Measurements from ENCODE around the gene SEC24D.

- TF ChIP-seq CTCF (IDR thresholded peaks at IDR 0.05; ENCODE audit: low read depth, low read length) (no peak), POLR2A (IDR thresholded peaks at IDR 0.05; ENCODE audit: extremely low read depth, insufficient read length) (no peak)
Observed at GRCh38 chr4:118816538-118817177, 19.3 kb downstream of the SEC24D start.
